IMR-90 (cell line): ENCODE measurements around the gene TCHP. TPM values are rescaled to one million over a fixed set of nuclear protein-coding genes. Genes with fewer than 3 reads are reported as not detected.

ENCODE experiments used
- ATAC-seq: fragments of 200-7000 bp; cut with Tn5 transposase; 2 replicates; pipeline ENCODE4 v1.9.1; 2020; ENCODE audit warnings: low read depth, mild to moderate bottlenecking, moderate library complexity
- BruUV-seq: library from RNA; stranded (reverse); fragments of 400-500 nt; replicated peaks from 2 replicates; lab custom pipeline; 2021; lab: Mats Ljungman, UMichigan
- CTCF ChIA-PET: fragments of 300-600 bp; formaldehyde crosslinking; extraction: SDS; loops from one replicate; lab custom pipeline; 2021; ENCODE audit warnings: antibody characterized with exemption; lab: Yijun Ruan, JAX
- POLR2A ChIA-PET: fragments of 300-600 bp; sonication (Branson Sonifier 250); formaldehyde crosslinking; loops from one replicate; lab custom pipeline; 2022; ENCODE audit warnings: antibody characterized with exemption; ENCODE audit not compliant: unreplicated experiment; lab: Charles Lee
- DNase-seq: peaks from one replicate; pipeline ENCODE4 v3.0.0; 2013
- H2AFZ ChIP-seq: replicated peaks from 2 replicates; pipeline ENCODE3; 2013; ENCODE audit warnings: low read length, mild to moderate bottlenecking; ENCODE audit not compliant: poor library complexity
- H2AK5ac ChIP-seq: 2 replicates; pipeline ENCODE4 v1.6.1; 2013; ENCODE audit warnings: low read depth, low read length, inconsistent platforms
- H2AK9ac ChIP-seq: replicated peaks from 2 replicates; pipeline ENCODE3; 2013; ENCODE audit warnings: mild to moderate bottlenecking, low read depth, low read length, moderate library complexity; ENCODE audit not compliant: poor library complexity
- H2BK120ac ChIP-seq: 2 replicates; pipeline ENCODE4 v1.6.1; 2013; ENCODE audit warnings: low read depth, low read length, inconsistent platforms
- H2BK15ac ChIP-seq: 3 replicates; pipeline ENCODE4 v1.6.1; 2013; ENCODE audit warnings: low read depth, low read length, inconsistent platforms
- H2BK20ac ChIP-seq: 2 replicates; pipeline ENCODE4 v1.6.1; 2013; ENCODE audit warnings: low read depth, mild to moderate bottlenecking, inconsistent platforms, low read length, moderate library complexity
- H2BK5ac ChIP-seq: 2 replicates; pipeline ENCODE4 v1.6.1; 2013; ENCODE audit warnings: mild to moderate bottlenecking, low read depth, low read length, inconsistent platforms; ENCODE audit not compliant: poor library complexity, severe bottlenecking
- H3K14ac ChIP-seq: replicated peaks from 2 replicates; pipeline ENCODE4 v1.6.1; 2013; ENCODE audit warnings: low read depth, low read length, inconsistent platforms
- H3K18ac ChIP-seq: 2 replicates; pipeline ENCODE4 v1.6.1; 2013; ENCODE audit warnings: low read depth, low read length, control low read depth
- H3K23ac ChIP-seq: 2 replicates; pipeline ENCODE4 v1.6.1; 2013; ENCODE audit warnings: low read depth, low read length, inconsistent platforms
- H3K27ac ChIP-seq: 2 replicates; pipeline ENCODE4 v1.5.1; 2013; ENCODE audit warnings: mild to moderate bottlenecking, control low read depth, low read length; ENCODE audit not compliant: insufficient read depth
- H3K27me3 ChIP-seq: 2 replicates; pipeline ENCODE4 v1.6.1; 2013; ENCODE audit warnings: low read length; ENCODE audit not compliant: control insufficient read depth, insufficient read depth
- H3K36me3 ChIP-seq: 2 replicates; pipeline ENCODE4 v1.6.1; 2013; ENCODE audit warnings: low read length, mixed read lengths; ENCODE audit not compliant: control insufficient read depth, insufficient read depth
- H3K4ac ChIP-seq: 2 replicates; pipeline ENCODE4 v1.6.1; 2013; ENCODE audit warnings: low read depth, low read length, inconsistent platforms
- H3K4me1 ChIP-seq: 2 replicates; pipeline ENCODE4 v1.6.1; 2013; ENCODE audit warnings: low read length, mixed read lengths; ENCODE audit not compliant: control insufficient read depth, insufficient read depth
- H3K4me2 ChIP-seq: 2 replicates; pipeline ENCODE4 v1.6.1; 2013; ENCODE audit warnings: low read depth, mild to moderate bottlenecking, control low read depth, low read length, moderate library complexity
- H3K4me3 ChIP-seq: 2 replicates; pipeline ENCODE4 v1.5.1; 2013; ENCODE audit warnings: low read depth, mild to moderate bottlenecking, control low read depth, low read length, moderate library complexity; ENCODE audit not compliant: insufficient read depth
- H3K56ac ChIP-seq: 2 replicates; pipeline ENCODE4 v1.6.1; 2013; ENCODE audit warnings: low read length, inconsistent platforms; ENCODE audit not compliant: insufficient read depth; ENCODE audit errors: extremely low read depth
- H3K79me1 ChIP-seq, 2 experiments: 2 replicates each; pipeline ENCODE4 v1.6.1; 2013; ENCODE audit warnings: low read length in 2 of 2, inconsistent platforms in 1 of 2, low read depth in 1 of 2
- H3K9ac ChIP-seq: 2 replicates; pipeline ENCODE4 v1.6.1; 2013; ENCODE audit warnings: low read depth, low read length, control low read depth
- H3K9me1 ChIP-seq: 2 replicates; pipeline ENCODE4 v1.6.1; 2013; ENCODE audit warnings: low read length, inconsistent platforms; ENCODE audit not compliant: insufficient read depth
- H3K9me3 ChIP-seq: 2 replicates; pipeline ENCODE4 v1.6.1; 2013; ENCODE audit warnings: low read length; ENCODE audit not compliant: control insufficient read depth, insufficient read depth
- H4K20me1 ChIP-seq: 2 replicates; pipeline ENCODE4 v1.6.1; 2013; ENCODE audit warnings: low read length, inconsistent platforms; ENCODE audit not compliant: insufficient read depth
- H4K5ac ChIP-seq: 2 replicates; pipeline ENCODE4 v1.6.1; 2013; ENCODE audit warnings: mild to moderate bottlenecking, low read depth, low read length, control low read depth
- H4K8ac ChIP-seq, 2 experiments: 2 replicates each; pipeline ENCODE4 v1.6.1; 2013; ENCODE audit warnings: low read depth in 2 of 2, low read length in 2 of 2, control low read depth in 1 of 2, inconsistent platforms in 1 of 2
- H4K91ac ChIP-seq: 2 replicates; pipeline ENCODE4 v1.6.1; 2013; ENCODE audit warnings: low read depth, low read length, inconsistent platforms; ENCODE audit not compliant: insufficient read depth
- BHLHE40 ChIP-seq: fragments of 150-350 bp; IDR thresholded peaks from 2 replicates; pipeline ENCODE4 v1.6.1; 2016; ENCODE audit warnings: mild to moderate bottlenecking, low read depth, low read length
- CEBPB ChIP-seq: IDR thresholded peaks from 2 replicates; pipeline ENCODE4 v1.6.1; 2012; ENCODE audit warnings: low read depth, low read length, improper control_type of control experiment
- CHD1 ChIP-seq: IDR thresholded peaks from 2 replicates; pipeline ENCODE4 v1.6.1; 2012; ENCODE audit warnings: low read depth, low read length, improper control_type of control experiment
- FOS ChIP-seq: fragments of 150-350 bp; IDR thresholded peaks from 2 replicates; pipeline ENCODE4 v1.6.1; 2016; ENCODE audit warnings: low read depth, low read length
- MAFK ChIP-seq: IDR thresholded peaks from 2 replicates; pipeline ENCODE4 v1.6.1; 2012; ENCODE audit warnings: low read depth, low read length, improper control_type of control experiment
- MAZ ChIP-seq: IDR thresholded peaks from 2 replicates; pipeline ENCODE4 v1.6.1; 2012; ENCODE audit warnings: low read depth, mild to moderate bottlenecking, low read length, improper control_type of control experiment, moderate library complexity, borderline replicate concordance
- MXI1 ChIP-seq: IDR thresholded peaks from 2 replicates; pipeline ENCODE4 v1.6.1; 2012; ENCODE audit warnings: low read depth, mild to moderate bottlenecking, low read length, moderate library complexity, borderline replicate concordance
- NFE2L2 ChIP-seq: fragments of 150-350 bp; IDR thresholded peaks from 2 replicates; pipeline ENCODE4 v1.6.1; 2016; ENCODE audit warnings: low read depth, mild to moderate bottlenecking, low read length
- POLR2A ChIP-seq: IDR thresholded peaks from 2 replicates; pipeline ENCODE4 v1.6.1; 2012; ENCODE audit warnings: mild to moderate bottlenecking, low read depth, low read length
- RAD21 ChIP-seq: IDR thresholded peaks from 2 replicates; pipeline ENCODE4 v1.6.1; 2012; ENCODE audit warnings: low read length, improper control_type of control experiment
- RCOR1 ChIP-seq: IDR thresholded peaks from 2 replicates; pipeline ENCODE4 v1.6.1; 2012; ENCODE audit warnings: mild to moderate bottlenecking, low read length, improper control_type of control experiment; ENCODE audit not compliant: insufficient replicate concordance
- RFX5 ChIP-seq: IDR thresholded peaks from 2 replicates; pipeline ENCODE4 v1.8.0; 2012; ENCODE audit warnings: low read depth, mild to moderate bottlenecking, low read length, moderate library complexity
- SMC3 ChIP-seq: fragments of 150-350 bp; IDR thresholded peaks from 2 replicates; pipeline ENCODE4 v1.6.1; 2016; ENCODE audit warnings: low read depth, mild to moderate bottlenecking, antibody characterized with exemption, low read length, moderate library complexity
- WGBS, 2 experiments: methylation state at CpG; one replicate each; pipeline versions ENCODE4 v1.1.5 to v1.1.7; 2013; ENCODE audit warnings: missing lambda C conversion rate in 2 of 2; ENCODE audit not compliant: insufficient read length in 1 of 2; ENCODE audit errors: extremely low coverage in 2 of 2; 5-methylcytosine and 5-hydroxymethylcytosine counted together
- dilution Hi-C: fragments of 300-500 bp; cut with HindIII; formaldehyde crosslinking; loops from one replicate; pipeline ENCODE4 v1.14.3; 2018; ENCODE audit warnings: low sequenced_read_pairs; ENCODE audit not compliant: unreplicated experiment
- in situ Hi-C: fragments of 300-500 bp; cut with MboI; formaldehyde crosslinking; loops from 3 replicates; pipeline ENCODE4 v1.14.3; 2019; ENCODE audit warnings: low sequenced_read_pairs, inconsistent platforms, mixed read lengths
- intact Hi-C: fragments of 100-400 bp; cut with micrococcal nuclease; formaldehyde crosslinking; loops from 2 replicates; pipeline ENCODE4 v1.10.0; 2022
- polyA plus RNA-seq, 3 experiments: library from polyadenylated mRNA; depleted of rRNA; stranded (reverse); fragments of >200 nt; gene quantifications; 2 replicates each; pipeline ENCODE4 v1.2.3, GENCODE V29; 2012; ENCODE audit warnings: low replicate concordance in 1 of 3
- total RNA-seq: library from RNA; depleted of rRNA; stranded (reverse); fragments of >200 nt; gene quantifications from 2 replicates; pipeline ENCODE4 v1.2.3, GENCODE V29; 2012
- TF ChIP-seq, protein P1 (sequence below): conservative IDR thresholded peaks from 2 replicates; pipeline ENCODE4 v1.5.1; 2012; ENCODE audit warnings: mild to moderate bottlenecking, low read depth, low read length, improper control_type of control experiment
- TF ChIP-seq, protein P2 (sequence below): fragments of 150-350 bp; IDR thresholded peaks from 2 replicates; pipeline ENCODE4 v1.6.1; 2016; ENCODE audit warnings: low read depth, mild to moderate bottlenecking, low read length, moderate library complexity, borderline replicate concordance
- TF ChIP-seq, protein P3 (sequence below): fragments of 150-350 bp; IDR thresholded peaks from 2 replicates; pipeline ENCODE4 v1.6.1; 2017; ENCODE audit warnings: mild to moderate bottlenecking, antibody characterized with exemption, low read length, low read depth

The TCHP gene
- total and polyA plus RNA-seq, 2 of the 4 experiments (the other 2 are of a cell fraction): 6.1 to 13.4 TPM

DNA sequence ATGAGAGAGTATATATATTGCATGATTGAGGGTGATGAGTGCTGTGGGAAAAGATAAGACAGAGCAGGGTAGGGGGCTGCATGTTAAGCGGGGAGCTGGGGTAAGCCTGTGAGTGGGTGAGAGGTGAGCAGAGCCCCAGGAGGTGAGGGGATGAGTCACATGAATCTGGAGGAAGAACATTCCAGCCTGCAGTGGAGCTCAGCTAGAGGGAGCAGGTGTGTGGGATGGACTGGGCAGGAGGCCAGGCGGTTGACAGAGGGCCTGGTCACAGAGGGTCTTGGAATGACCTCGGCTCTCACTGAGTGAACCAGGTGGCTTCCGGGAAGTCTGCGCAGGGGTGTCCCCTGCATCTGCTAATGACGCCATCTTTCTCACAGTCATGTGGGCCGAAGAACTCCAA, 51.7 kb downstream of the TCHP start:
- BruUV-seq: no TSS peak
- DNase-seq: peak; percentile 98
- dilution Hi-C loops (no loop called here), intact Hi-C loops (no loop called here), in situ Hi-C loops (no loop called here)
- H3K79me1 ChIP-seq: peaks cover 20 to 41% of the 10 kb centered on the region in 2 experiments
- H3K4ac ChIP-seq: peak overlapping the region; percentile 81
- peak overlapping the region; percentile 80; the same call in 1 of the 2 replicates for H3K14ac ChIP-seq
- no peaks in the 10 kb centered on the region for H3K9me3 ChIP-seq
- peak overlapping the region; percentile 98; the same call in 2 of the 3 replicates for H2BK15ac ChIP-seq
- peak overlapping the region; percentile 95 for H4K91ac ChIP-seq
- ChIA-PET POLR2A (no interaction called here), CTCF (no interaction called here)
- peak; percentile 56 for ATAC-seq
- peak overlapping the region; percentile 73 for H3K18ac ChIP-seq
- peak overlapping the region; percentile 76; the same call in 1 of the 2 replicates for H2BK20ac ChIP-seq
- H2AFZ ChIP-seq: peak overlapping the region; percentile 64
- peak overlapping the region; percentile 54; the same call in 1 of the 2 replicates for H4K5ac ChIP-seq
- TF ChIP-seq FOS (peak; percentile 76), CHD1 (no peak), POLR2A (no peak), RFX5 (no peak), MAZ (no peak), RAD21 (no peak), RCOR1 (peak; percentile 81), MXI1 (no peak), SMC3 (no peak), MAFK (no peak), CEBPB (no peak), NFE2L2 (no peak), BHLHE40 (no peak)
- TF ChIP-seq, protein P1, sequence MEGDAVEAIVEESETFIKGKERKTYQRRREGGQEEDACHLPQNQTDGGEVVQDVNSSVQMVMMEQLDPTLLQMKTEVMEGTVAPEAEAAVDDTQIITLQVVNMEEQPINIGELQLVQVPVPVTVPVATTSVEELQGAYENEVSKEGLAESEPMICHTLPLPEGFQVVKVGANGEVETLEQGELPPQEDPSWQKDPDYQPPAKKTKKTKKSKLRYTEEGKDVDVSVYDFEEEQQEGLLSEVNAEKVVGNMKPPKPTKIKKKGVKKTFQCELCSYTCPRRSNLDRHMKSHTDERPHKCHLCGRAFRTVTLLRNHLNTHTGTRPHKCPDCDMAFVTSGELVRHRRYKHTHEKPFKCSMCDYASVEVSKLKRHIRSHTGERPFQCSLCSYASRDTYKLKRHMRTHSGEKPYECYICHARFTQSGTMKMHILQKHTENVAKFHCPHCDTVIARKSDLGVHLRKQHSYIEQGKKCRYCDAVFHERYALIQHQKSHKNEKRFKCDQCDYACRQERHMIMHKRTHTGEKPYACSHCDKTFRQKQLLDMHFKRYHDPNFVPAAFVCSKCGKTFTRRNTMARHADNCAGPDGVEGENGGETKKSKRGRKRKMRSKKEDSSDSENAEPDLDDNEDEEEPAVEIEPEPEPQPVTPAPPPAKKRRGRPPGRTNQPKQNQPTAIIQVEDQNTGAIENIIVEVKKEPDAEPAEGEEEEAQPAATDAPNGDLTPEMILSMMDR: 0 out of 2 replicates have a peak, but pooled peaks have one; percentile 8
- TF ChIP-seq, protein P2, sequence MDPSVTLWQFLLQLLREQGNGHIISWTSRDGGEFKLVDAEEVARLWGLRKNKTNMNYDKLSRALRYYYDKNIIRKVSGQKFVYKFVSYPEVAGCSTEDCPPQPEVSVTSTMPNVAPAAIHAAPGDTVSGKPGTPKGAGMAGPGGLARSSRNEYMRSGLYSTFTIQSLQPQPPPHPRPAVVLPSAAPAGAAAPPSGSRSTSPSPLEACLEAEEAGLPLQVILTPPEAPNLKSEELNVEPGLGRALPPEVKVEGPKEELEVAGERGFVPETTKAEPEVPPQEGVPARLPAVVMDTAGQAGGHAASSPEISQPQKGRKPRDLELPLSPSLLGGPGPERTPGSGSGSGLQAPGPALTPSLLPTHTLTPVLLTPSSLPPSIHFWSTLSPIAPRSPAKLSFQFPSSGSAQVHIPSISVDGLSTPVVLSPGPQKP: no peak
- TF ChIP-seq, protein P3, sequence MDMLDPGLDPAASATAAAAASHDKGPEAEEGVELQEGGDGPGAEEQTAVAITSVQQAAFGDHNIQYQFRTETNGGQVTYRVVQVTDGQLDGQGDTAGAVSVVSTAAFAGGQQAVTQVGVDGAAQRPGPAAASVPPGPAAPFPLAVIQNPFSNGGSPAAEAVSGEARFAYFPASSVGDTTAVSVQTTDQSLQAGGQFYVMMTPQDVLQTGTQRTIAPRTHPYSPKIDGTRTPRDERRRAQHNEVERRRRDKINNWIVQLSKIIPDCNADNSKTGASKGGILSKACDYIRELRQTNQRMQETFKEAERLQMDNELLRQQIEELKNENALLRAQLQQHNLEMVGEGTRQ: peak; percentile 61; the same call in 1 of the 2 replicates
- peaks cover 32% of the 10 kb centered on the region for H3K9me1 ChIP-seq
- no peaks in the 10 kb centered on the region for H3K27me3 ChIP-seq
- peak overlapping the region; percentile 75 for H3K27ac ChIP-seq
- peak overlapping the region; percentile 69 for H3K23ac ChIP-seq
- peaks cover 22% of the 10 kb centered on the region for H3K36me3 ChIP-seq
- peak overlapping the region; percentile 56; the same call in 1 of the 2 replicates for H3K56ac ChIP-seq
- H2AK9ac ChIP-seq: peak overlapping the region; percentile 92
- H2BK120ac ChIP-seq: peak overlapping the region; percentile 87
- peaks cover 42% of the 10 kb centered on the region for H3K4me1 ChIP-seq
- H2AK5ac ChIP-seq: peak overlapping the region; percentile 98
- 14% methylated on average over 1 of the region's 7 CpGs; no CpG with 5 or more reads in 1 of the 2 experiments for WGBS, 2 experiments
- peaks cover 8% of the 10 kb centered on the region; the same call in 1 of the 2 replicates for H4K20me1 ChIP-seq
- H3K4me2 ChIP-seq: peak overlapping the region; percentile 66
- peak overlapping the region; percentile 69 to 90 for H4K8ac ChIP-seq
- peak overlapping the region; percentile 5; the same call in 1 of the 2 replicates for H3K9ac ChIP-seq
- no peak overlapping the region for H3K4me3 ChIP-seq
- H2BK5ac ChIP-seq: peak overlapping the region; percentile 98
